ENCODE data around the gene VANGL2.

DNA sequence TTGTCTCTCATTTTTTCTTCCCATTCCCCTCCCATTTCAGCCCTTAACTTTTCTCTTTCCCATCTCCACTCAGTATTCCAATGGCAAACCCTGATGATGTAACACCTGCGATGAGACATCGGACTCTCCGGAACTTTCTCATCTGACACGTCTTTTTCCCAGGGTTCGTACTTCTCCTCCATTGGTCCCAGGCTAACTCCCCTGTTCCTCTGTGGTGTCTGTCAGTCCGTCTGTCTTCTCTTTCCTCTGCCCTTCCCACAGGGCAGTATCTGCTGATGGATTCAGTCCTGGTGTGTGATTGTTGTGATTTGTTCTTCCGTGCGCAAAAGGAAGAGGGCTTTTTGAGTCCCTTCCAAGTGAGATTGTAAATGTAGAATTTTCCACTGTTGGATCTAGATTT is 27.7 kb downstream of the VANGL2 start:
- TF ChIP-seq, protein P1, sequence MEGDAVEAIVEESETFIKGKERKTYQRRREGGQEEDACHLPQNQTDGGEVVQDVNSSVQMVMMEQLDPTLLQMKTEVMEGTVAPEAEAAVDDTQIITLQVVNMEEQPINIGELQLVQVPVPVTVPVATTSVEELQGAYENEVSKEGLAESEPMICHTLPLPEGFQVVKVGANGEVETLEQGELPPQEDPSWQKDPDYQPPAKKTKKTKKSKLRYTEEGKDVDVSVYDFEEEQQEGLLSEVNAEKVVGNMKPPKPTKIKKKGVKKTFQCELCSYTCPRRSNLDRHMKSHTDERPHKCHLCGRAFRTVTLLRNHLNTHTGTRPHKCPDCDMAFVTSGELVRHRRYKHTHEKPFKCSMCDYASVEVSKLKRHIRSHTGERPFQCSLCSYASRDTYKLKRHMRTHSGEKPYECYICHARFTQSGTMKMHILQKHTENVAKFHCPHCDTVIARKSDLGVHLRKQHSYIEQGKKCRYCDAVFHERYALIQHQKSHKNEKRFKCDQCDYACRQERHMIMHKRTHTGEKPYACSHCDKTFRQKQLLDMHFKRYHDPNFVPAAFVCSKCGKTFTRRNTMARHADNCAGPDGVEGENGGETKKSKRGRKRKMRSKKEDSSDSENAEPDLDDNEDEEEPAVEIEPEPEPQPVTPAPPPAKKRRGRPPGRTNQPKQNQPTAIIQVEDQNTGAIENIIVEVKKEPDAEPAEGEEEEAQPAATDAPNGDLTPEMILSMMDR (conservative IDR thresholded peaks at IDR 0.05): no peak
- no peak for TF ChIP-seq ZFX (IDR thresholded peaks at IDR 0.05)

Measured in C4-2B (cell line).